Stimulated activated CD8-positive, alpha-beta memory T cell treated with anti-CD3 and anti-CD28 coated beads, Interleukin-7, amount 100 ng/mL, for 1 hour (primary cell): ENCODE results near the gene GAD2.

Experiments used
- DNase-seq, 2 donors: peaks; one replicate each; pipeline ENCODE4 v3.0.0-alpha.2; 2020; ENCODE audit warnings: low read depth in 2 of 2

Gene GAD2

DNA sequence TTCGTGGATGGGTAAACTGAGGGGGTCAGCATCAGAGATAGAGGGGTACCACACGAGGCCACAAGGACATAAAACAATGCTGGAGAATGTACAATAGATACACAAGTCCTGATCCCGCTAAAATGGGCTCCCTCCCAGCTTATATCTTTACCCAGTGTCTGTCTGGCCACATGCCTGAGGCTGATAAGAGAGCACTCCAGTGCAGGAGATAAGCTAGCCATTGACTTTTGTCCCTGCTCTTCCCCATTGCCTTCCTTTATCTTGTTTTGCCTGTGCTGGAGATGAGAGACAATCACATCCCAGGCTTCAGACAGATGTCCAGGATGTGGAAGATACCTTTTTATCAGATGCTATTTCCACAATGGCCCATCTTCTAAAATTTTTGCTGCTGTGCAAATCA lies 6.0 kb downstream of the GAD2 start:
- DNase-seq: no peak

DNA sequence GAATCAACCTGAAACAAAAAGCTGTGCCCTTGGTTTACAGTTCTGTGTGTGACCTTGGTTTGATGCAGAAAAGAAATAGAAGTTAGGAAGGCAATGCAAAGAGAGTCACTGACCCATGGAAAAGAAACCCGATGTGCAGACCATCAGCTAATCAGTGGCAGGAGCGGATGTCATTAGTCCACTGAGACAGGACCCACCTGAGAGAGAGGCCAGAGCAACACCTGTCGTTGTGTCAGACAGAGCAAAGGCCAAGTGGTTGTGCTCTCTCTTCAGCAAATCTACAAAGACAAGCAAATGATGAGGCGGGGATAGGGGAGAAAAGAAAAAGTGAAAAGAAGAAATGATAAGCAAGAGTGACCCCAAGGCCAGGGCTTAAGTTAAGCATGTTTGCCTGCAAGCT lies 8.7 kb downstream of the GAD2 start:
- no peak for DNase-seq

DNA sequence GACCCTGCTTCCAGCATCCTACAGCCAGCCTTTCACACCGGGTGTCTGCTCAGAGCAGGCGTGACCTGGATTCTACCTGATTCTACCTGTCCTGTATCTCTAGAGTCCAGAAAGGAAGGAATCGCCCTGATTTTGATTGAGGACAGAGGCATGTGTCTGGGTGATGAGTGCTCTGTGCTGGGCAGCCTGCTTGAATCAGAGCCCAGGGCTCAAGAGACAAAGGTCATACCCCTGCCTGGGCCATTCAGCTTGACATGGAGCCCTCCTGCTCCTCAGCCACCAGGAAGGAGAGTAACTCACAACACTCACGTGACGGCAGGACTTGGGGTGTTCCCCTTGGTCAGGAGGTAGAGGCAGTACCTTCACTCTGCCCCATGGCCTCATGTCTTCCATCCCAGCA lies 11.2 kb downstream of the GAD2 start:
- DNase-seq: no peak

DNA sequence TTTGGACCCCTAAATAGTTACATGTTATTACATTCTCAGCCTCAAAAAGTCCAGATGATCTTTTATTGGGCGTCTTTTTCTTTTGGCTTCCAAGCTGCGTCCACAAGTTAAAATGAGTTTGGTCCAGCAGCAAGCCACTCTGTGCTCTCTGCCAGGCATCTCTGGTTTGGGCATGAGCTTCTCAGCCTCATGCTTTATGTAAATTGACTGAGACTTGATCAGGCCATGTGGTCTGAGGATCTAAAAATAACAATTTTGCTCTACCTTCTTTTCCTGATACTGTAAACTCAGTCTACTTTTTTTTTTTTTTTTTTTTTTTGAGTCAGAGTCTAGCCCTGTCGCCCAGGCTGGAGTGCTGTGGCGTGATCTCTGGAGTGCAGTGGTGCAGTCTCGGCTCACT lies 15.6 kb downstream of the GAD2 start:
- no peak for DNase-seq

- DNase-seq: no peak
Observed at GRCh38 chr10:26235761-26236160, 19.2 kb downstream of the GAD2 start.

- DNase-seq: no peak
Observed at GRCh38 chr10:26238378-26238777, 21.8 kb downstream of the GAD2 start.

DNA sequence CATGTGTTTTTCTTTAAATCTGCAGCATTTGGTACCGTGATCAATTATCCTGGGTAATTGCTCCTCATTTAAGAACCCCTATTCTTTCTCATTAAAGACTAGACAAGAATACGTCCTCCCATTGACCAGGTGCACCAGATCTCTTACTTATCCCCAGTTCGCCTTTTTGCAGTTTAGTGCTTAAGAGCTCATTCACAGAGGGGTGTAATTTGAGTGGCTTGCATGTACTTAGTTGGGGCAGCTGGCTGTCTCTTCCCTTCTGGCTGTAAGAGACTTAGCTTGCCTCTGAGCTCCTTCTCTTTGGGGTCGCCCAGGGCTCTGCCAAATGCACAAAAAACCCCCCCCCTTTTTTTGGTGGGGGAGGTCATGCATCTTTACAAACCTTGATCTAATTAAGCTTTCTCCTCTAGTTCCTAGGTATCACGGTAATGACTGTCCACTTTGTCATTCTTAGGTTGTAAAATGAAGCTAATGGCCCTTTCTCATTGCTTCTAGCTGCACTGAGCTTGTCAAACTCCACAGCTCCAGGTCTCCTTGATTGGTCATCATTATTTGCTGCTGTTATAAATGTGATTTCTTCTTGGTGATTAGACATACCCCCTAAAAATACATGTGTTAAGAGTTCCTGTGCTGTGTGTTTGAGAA lies 26.3 kb downstream of the GAD2 start:
- no peak for DNase-seq

- no peak for DNase-seq
Observed at GRCh38 chr10:26243351-26243720, 26.8 kb downstream of the GAD2 start.

DNA sequence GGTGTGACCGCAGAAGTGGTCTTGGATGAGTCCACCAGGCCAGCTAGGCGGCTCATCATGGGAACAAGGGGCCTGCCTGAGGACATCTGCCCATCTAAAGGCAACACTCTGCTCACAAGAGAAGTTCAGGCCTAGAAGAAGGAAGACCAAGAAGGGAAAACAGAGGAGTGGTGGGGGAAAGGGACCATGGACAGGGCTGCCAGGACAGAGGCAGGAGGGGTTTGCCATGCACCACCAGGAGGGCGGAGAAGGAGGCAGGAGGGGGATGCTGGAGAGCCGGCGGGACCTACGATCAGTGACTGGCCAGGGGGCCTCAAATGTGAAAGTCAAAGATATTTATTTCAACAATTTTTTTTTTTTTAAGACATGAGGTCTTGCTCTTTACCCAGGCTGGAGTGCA lies 33.1 kb downstream of the GAD2 start:
- DNase-seq: no peak

DNA sequence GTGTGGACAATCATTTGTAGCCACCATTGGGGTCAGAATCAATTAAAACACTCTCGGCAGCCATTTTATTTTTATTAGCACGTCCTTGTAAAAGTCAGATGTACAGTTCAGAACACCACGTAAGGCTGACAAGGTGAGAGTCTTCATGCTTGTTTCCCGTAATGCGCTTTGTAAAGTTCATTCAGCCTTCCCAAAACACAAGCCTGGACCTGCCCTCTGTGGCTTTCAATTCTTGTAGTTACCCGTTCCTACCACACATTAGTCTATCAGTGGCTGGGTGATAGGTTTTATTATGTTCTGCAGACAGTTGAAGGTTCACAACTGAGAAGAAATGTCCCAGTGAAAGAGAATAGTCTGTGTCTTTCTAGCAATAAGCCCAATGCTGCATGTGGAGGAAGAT lies 35.4 kb downstream of the GAD2 start:
- DNase-seq: no peak

- no peak for DNase-seq
Observed at GRCh38 chr10:26254616-26255015, 38.0 kb downstream of the GAD2 start.

- DNase-seq: no peak
Observed at GRCh38 chr10:26259341-26259740, 42.8 kb downstream of the GAD2 start.

DNA sequence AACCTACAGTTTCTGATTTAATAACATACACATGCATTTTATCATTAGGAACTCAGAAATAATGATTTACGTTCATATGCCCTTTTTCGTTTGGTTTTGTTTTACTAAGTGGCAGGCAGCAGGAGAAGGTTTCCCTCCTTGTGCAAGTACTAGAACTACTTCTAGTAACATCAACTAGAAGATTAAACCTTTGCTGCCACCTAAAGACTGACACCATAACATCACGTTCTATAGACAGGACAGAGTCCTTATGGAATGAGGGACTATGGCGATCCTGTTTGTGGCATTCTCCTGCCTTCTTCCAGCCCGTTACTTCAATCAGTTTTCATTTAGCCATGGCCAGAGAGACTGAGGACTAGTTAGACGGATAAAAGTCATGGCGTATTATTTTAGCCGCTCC lies 53.2 kb downstream of the GAD2 start:
- no peak for DNase-seq

DNA sequence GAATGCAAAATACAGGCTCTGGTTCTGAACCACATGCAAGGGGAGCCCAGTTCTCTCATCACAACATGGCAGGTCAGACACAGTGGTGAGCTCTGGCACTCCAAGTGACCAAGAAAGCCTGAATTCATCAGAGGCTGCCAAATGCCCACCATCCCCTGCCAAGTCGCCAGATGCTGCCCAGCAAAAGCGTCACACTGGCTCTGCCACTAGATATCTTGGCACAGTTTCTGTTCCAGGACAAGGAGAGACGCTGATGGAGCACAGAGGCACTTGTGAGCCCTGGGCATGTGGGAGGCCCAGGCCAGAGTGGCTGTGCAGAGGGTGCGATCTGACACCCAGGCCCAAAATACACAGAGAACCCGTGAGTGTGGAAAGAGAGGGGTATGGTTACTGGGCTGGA lies 57.8 kb downstream of the GAD2 start:
- no peak for DNase-seq

- DNase-seq: no peak
Observed at GRCh38 chr10:26278295-26278694, 61.7 kb downstream of the GAD2 start.

DNA sequence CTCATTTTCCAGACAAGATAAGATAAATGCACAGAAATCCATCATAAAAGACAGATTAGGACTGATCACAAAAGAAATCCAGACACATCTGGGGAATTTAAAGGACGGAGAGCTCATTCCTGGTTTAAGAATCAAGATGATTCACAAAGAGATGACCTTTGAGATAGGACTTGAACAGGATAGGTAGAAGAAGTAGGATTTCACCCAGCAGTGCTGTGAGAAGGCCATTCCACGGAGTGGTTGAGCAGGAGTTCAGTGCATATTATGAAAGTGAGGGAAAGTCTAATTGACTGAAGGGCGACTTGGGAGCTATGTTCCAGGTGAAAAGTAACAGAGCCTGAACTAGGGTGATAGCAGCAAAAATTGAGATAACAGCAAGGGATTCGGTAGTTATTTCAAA lies 73.7 kb downstream of the GAD2 start:
- DNase-seq: no peak

- DNase-seq: no peak
Observed at GRCh38 chr10:26291721-26292480, 75.3 kb downstream of the GAD2 start.

GRCh38 chr10:26296360-26296759 lies 79.8 kb downstream of the GAD2 start:
- no peak for DNase-seq

GRCh38 chr10:26300001-26300400 lies 83.4 kb downstream of the GAD2 start:
- DNase-seq: no peak

DNA sequence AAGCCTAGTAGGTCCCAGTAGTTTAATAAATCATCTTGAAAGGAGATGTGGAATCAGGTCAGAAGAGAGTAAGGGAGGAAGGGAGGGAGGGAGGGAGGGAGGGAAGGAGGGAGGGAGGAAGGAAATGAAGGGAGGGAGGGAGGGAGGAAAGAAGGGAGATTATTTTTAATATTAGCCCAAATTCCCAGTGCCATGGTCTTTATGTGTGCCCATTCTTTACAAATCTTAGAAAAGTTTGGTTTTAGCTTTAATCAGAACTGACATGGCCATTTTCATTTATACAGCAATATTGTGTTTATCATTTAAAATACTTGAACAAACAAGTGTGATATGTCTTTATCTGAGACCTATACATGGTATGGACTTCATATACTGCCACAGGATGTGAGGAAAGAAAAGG lies 86.8 kb downstream of the GAD2 start:
- no peak for DNase-seq

- no peak for DNase-seq
Observed at GRCh38 chr10:26310361-26310760, 93.8 kb downstream of the GAD2 start.

GRCh38 chr10:26311383-26311940 lies 94.9 kb downstream of the GAD2 start:
- DNase-seq: no peak

DNA sequence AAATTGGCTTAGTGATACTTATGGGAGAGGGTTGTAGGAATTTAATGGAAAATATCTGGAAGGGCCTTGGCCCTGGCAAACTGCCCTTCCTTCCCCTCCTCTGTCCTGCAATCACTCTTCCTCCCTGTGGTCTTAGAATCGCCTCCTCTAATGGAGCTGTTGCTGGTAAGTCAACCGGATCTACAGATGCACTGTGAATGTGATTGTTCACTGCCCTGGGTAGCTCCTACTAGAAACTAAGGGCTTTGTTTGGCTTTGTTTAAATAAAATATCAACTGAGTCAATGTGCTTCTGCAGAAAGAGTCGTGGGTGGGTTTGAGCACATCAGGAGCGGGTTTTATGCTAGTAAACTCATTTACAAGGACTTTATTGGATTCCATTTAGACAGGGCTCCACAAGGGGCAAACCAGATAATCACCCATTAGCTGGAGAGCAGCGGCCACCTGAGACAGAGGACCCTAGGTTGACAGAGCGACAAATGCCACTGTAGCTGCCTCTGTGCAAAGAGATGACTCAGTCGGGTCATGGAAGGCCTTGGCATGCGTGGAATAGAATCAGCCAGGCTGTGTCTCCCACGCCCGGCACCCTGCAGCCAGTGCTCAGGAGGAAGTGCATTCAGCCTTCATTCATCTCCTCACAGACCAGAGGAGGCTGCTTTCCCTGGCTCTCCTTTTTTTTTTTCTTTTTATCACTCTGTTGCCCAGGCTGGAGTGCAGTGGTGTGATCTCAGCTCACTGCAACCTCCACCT lies 97.9 kb downstream of the GAD2 start:
- no peak for DNase-seq
